Hepatocyte (in vitro differentiated cells): ENCODE data around the gene LRFN3.

ENCODE experiments used
- CTCF ChIP-seq: fragments of 200-600 bp; sonication (generic); IDR thresholded peaks from 2 replicates; pipeline ENCODE4 v1.5.1; 2016; ENCODE audit warnings: antibody characterized with exemption, mild to moderate bottlenecking; ENCODE audit not compliant: poor library complexity
- EZH2phosphoT487 ChIP-seq: fragments of 200-600 bp; sonication (generic); IDR thresholded peaks from one replicate; pipeline ENCODE4 v1.6.1; 2018; ENCODE audit warnings: antibody characterized with exemption, mild to moderate bottlenecking, low read depth, moderate library complexity; ENCODE audit not compliant: unreplicated experiment, severe bottlenecking

GRCh38 chr19:35896643-35897040 is 39.5 kb upstream of the LRFN3 start:
- no peak for TF ChIP-seq CTCF
- no peak for TF ChIP-seq EZH2phosphoT487
